Fibroblast of lung (primary cell): ENCODE measurements around the gene HOXB6.

Experiments
- CTCF ChIP-seq, 2 donors: IDR thresholded peaks in 1 of 2; conservative IDR thresholded peaks in 1 of 2; 1 replicate in 1 of 2; 2 replicates in 1 of 2; pipeline ENCODE4 v1.5.1; 2011 to 2012; ENCODE audit warnings: low read length in 2 of 2, control low read depth in 1 of 2, inconsistent platforms in 1 of 2, low read depth in 1 of 2, mild to moderate bottlenecking in 1 of 2
- EZH2 ChIP-seq: IDR thresholded peaks from 2 replicates; pipeline ENCODE4 v1.5.1; 2012; ENCODE audit warnings: low read length, control low read depth, mild to moderate bottlenecking; ENCODE audit errors: missing control alignments

- TF ChIP-seq CTCF (conservative IDR thresholded peaks at IDR 0.05 in 1 of 2, IDR thresholded peaks at IDR 0.05 in 1 of 2; ENCODE audit: low read depth in 1 of 2, low read length in 2 of 2) (no peak), EZH2 (no peak)
Measured at GRCh38 chr17:48612456-48612853, 7.7 kb upstream of the HOXB6 start.
